TTC549 (cell line): ENCODE data around the gene ST6GALNAC6.

Experiments
- FAIRE-seq: peaks from 2 replicates; lab custom pipeline; 2012; peaks lifted over from hg19 to GRCh38; lab: Jason Lieb, UNC

ST6GALNAC6 gene

DNA sequence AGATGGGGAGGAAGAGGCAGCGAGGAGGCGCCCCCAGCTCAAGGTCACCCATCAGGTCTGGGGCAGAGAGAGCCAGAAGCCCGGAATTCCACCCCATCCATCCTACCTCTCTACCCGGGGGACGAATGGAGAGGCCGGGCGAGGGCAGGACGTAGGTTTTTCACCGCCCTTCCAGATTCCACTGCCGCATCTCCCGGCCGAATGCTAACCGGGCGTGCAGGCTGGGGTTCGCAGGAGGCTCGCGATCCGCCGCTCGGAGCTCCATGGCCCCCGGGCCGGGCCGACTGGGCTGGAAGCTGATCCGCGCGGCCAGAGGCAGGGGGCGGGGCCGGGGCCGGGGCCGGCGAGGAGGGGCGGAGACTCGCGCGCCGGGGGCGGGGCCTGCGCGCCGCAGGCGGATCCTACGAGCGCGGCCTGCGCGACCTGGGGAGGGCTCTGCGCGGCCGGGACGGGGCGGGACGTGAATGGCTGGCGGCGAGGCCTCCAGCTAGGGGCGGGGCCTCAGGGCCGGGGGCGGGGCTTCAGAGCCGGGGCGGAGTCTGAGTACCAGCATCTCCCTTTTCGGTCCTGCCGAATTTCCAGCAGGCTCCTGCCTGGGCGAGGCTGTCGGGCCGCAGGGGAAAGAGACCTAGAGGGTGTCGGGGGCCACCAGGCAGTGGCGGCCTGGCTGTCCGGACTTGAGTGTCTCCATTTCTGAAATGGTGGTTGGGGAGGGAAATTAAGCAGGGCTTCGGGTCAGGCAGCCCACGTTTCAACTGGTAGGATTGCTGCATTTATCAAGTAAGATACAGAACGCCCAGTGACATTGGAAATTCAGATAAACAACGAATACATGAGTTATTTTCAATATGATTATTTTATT is 17.5 kb upstream of the ST6GALNAC6 start, which contains the start of gene ST6GALNAC4:
Gene ST6GALNAC4, minus strand, starts transcription at position 322 of the 862 bp plus-strand sequence. CDS start 622 bp downstream, outside the sequence.
- no peak for FAIRE-seq

DNA sequence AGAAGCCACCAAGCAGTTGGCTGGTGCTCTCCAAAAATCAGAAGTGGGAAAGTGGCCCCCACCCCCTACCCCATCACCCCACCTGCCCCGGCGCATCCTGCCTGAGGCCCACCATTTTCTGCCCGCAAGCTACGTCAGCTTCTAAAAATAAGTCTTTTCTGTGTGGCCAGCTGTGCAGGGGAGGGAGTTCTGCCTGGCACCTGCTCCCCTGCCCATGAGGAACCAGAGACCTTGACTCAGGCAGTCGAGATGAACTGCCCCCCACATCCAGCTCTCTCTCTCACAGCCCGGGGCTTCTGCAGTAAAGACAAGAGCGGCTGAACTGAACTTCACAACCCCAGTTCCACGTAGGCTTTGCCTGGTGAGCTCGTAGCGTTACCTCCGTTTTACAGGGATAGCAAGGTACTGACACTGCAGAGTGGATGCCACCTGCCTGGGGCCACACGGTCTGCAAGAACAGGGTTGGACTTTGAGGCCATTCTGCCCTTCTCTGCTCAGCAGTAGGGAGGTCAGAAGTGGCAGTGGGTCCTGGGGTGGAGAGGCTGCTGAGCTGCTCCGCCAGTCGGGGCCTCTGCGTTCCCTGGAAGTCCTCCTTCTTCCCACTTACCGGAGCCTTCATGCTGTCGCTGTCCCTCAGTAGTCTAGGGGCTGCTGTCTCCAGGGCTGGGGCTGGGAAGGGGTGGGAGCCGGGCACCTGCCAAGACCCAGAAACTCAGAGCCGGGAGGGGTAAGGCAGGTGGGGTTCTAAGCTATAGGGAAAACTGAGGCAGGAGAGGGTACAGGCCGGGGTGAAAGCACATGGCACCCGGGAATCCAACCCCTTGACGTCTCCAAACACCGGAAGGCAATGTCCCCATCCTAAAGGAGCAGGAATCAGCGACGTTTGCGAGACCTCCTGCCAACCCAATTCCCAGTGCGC is 16.7 kb upstream of the ST6GALNAC6 start:
- FAIRE-seq: no peak

DNA sequence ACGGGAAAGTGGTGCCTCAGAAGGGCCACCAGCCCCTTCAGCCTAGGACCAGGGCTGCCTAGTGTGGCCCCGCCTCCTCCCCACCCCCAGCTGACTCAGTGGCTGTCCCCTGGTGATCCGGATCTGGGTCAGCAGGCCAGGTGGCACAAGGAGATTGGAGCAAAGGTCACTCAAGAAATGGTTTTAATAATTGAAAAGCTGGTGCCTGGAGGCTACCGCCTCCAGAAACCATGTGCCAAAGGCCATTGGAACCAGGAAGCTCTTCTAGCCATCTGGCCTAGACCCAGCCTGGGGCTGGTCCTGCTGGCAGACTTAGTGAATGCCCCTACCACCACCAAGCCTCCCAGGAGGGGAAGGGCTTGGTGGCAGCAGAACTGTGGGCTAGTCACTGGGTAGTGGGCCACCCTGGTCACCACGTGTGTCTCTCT is 15.9 kb upstream of the ST6GALNAC6 start:
- no peak for FAIRE-seq

DNA sequence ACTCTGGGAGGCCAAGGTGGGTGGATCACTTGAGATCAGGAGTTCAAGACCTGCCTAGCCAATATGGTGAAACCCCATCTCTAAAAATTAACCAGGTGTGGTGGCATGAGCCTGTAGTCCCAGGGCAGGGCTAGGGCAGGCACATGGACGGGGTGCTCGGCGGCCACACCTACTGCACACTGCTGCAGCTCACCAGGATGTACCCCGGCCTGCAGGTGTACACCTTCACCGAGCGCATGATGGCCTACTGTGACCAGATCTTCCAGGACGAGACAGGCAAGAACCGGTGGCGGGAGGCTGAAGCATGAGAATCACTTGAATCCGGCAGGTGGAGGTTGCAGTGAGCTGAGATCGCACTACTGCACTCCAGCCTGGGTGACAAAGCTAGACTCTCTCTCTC is 14.3 kb upstream of the ST6GALNAC6 start:
- no peak for FAIRE-seq

DNA sequence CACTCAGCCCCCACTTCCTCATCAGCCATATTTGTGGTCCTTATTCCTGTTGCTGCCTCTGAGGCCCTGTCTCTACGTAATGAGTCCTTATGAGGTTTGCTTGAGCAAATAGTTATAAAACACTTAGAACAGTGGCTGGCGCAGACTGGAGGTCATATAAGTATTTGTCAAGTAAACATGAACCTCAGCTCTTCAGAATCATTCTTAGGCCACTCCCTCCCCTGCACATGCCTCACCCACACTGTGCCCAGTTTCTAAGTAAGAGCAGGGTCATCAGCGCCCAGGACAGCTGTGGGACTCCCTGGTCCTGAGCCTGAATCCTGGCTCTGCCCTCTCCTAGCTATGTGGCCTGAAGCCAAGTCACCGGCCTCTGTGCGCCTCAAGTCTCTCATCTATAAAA is 13.5 kb upstream of the ST6GALNAC6 start:
- no peak for FAIRE-seq

DNA sequence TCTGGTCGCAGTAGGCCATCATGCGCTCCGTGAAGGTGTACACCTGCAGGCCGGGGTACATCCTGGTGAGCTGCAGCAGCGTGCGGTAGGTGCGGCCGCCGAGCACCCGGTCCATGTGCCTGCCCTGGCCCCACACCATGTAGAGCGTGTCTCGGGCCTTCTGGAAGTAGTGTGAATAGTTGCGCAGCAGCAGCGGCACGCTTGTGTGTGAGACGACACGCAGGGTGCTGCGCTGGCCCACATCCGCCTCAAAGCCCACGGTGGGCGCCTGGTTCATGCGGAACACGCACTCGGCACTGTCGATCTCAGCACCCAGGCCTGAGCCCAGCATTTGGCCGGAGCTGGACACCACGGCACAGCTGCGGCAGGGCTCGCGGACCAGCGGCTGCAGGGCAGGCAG is 12.9 kb upstream of the ST6GALNAC6 start:
- no peak for FAIRE-seq

DNA sequence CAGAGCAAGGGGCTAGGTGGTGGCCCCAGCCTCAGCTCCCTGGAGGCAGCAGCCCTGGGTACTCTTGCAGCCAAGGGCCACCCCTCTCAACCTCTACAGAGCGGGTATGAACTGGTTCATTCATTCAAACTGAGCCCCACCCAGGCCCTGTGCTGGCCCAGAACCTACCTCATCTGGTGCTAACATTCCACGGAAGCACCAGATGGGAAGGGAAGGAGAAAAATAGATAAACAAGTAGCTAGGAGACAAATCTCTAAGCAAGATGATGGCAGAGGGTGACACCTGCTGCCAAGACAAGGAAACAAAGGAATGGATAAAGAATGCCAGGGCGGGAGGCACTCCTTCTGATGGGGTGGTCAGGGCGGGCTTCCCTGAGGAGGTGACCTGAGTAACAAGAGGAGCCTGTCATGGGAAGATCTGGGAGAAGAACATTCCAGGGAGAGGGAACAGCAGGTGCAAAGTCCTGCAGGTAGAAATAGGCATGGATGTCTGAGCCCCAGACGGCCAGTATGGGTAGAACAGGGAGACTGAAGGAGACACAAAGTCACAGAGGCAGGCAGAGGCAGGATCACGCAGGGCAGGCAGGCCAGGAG is 11.3 kb upstream of the ST6GALNAC6 start:
- no peak for FAIRE-seq

DNA sequence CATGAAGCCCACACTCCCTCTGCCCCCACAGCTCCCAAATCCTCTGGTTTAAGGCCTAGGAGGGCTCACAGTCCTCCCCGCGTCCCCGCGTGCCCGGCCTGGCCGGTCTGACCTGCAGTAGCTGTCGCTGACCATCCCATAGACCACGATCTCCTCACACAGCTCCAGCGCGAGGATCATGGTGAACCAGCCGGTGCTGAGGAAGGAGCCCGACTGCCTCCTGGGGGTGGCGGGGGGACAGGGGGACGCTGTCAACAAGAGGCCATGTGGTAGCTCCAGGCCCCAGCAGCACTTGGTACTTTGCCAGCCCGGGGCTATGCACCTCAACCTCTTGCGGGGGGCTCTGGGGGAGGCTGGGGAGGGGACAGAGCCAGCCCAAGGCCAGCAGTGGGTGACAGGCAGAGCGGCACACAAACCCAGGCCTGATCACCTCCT is 10.5 kb upstream of the ST6GALNAC6 start:
- FAIRE-seq: no peak

DNA sequence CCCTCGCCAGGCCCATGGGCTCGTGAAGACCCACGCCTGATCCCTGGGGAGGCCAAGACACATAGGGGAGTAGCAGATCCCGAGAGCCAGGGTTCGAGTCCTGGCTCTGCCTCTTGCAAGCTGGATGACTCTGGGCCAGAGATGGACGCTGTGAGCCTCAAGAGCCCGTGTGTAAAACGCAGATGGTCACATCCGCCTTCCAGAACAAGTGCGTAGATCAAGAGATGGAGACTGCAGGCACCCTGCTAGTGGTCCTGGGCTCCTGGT is 9.2 kb upstream of the ST6GALNAC6 start:
- no peak for FAIRE-seq

DNA sequence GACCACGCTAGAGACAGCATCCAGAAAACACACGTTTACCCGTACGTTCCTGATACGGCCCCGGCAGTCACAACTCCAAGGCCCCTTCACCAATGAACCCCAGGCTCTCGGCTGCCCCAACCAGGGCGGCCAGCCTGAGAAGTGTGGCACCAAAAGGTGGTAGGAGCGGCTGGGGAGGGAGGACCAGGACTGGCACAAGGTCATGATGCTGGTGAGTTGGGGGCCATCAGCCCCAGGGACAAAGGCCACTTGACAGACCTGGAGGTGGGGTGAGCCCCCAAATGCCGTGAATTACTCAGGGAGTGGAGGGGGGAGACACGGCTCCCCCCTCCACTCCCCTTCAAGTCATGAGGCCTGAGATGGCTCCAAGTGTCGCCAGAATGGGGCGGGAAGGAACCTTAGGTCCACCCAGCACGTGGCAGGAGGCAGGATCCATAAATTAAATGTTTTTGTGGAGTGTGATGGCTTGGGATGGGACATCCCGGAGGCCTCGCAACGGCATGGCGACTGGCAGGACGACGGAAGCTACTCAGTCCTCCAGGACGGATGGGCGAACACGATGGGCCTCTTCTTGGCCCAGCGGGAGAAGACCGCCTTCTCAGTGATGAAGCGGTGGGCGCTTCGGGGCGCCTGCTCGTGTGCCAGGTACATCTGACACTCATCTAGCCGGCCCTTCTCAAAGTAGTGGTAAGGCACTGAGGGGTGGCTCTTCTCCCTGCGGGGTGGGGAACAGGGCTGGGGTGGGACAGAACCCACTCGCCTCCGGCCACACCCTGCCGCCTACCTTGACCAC is 8.7 kb upstream of the ST6GALNAC6 start:
- no peak for FAIRE-seq

DNA sequence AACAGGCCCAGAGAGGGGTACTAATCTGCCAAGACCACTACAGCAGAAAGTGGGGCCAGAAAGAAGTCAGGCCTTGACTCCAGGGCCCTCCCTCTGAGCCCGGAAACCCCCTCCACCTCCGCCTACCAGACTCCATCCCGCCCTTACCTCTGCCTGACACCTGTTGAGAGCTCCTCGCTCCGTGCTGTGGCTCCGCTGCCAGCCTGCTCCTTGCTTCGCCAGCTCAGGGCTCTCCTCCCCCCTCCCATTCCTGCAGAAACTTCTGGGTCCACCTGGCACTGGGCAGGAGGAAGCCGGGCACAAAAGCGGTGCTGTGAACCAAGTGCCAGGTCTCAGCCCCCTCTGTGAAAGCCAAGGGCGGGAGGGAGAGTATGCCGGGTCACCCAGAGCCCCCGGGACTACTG is 6.4 kb upstream of the ST6GALNAC6 start:
- FAIRE-seq: no peak

DNA sequence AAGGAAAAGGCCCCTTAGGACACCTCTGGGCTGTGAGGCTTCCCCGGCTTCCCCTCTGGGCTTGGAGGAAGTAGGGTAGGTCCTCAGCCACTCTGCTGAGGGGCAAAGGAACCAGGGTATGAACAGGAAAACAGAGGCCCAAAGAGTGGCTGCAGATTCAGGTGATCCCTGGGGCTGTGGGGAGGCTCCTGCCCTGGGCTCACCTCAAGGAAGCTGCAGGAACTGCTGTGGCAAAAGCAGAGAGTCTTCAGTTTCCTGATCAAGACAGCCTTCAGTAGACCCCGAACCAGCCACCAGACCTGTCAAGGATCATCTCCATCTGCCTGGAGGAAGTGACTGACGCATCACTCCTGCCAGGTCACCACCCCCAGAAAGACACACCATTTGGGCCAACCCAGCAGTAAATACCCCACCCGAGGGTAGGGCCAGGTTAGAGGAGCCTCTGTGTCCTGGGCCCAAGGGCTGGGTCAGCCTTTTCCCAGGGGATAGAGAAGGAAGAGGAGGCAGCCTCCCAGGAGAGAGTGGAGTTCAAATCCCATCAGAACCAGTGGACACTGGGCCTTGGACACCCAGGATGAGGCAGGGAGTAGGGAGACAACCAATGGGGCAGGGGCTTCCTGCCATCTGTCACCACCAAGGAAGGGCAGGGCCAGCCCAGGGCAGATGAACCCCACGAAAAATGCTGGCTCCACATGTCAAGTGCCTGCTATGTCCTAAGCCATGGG is 5.8 kb upstream of the ST6GALNAC6 start:
- FAIRE-seq: no peak

DNA sequence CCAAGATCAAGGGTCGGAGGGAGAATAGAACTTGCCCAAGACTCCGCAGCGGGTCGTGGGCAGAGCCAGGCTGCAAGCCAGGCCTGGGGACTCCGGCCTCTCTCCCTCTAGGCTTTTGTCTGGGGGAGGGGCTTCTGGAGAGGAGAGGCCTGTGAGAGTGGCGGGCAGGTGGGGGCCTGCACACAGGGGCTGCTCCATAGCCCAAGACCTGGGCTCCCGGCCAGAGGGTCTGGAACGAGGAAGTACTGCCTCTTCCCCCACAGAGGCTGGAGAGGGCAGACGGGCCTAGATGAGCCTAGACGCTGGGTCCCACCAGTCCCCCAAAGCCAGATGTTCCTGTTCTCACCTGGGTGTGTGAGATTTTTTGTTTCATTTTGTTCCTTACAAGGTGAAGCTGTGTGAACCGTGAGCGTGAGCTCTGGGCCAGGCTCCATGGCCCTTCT is 5.2 kb upstream of the ST6GALNAC6 start:
- FAIRE-seq: no peak

DNA sequence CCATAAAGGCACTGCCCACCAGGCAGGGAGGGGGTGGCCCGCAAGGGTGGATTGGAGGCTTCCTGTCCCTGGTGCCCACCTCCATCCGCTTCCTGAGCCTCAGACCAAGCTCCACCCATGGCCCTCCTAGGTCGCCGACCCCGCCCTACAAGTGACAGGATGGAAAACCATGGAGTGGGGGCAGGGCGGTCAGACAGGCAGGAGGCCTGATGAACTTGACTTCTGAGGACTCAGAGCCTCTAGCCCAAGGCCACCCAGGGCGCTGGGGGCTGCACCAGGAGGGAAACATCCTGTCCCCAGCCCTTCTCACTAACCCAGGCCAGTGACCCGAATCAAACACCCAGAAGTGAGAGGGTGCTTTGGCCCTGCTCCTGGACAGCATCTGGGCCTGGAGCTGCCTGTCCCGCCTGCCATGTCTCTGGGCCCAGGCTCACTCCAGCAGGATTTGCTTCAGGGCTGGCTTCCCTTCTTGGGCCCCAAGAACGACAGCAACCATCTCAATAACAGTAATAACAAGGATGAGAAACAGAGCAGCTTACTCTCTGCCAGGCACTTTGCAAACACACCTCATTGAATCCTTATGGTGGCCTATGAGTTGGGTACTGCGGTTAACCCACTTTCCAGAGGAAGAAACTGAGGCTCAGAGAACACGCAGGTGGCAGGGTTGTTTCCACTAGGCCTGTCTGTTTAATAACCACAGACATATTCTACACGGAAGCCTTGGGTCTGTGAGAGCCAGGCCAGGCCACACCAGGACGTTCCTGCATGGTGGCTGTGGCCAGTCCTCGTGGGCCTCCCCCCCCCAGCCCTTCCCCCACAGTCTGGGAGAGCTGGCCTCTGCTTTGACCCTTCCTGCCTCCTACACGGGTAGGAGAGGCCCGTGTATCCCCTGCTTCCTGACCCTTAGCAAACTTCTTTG is 4.4 kb upstream of the ST6GALNAC6 start:
- FAIRE-seq: no peak

DNA sequence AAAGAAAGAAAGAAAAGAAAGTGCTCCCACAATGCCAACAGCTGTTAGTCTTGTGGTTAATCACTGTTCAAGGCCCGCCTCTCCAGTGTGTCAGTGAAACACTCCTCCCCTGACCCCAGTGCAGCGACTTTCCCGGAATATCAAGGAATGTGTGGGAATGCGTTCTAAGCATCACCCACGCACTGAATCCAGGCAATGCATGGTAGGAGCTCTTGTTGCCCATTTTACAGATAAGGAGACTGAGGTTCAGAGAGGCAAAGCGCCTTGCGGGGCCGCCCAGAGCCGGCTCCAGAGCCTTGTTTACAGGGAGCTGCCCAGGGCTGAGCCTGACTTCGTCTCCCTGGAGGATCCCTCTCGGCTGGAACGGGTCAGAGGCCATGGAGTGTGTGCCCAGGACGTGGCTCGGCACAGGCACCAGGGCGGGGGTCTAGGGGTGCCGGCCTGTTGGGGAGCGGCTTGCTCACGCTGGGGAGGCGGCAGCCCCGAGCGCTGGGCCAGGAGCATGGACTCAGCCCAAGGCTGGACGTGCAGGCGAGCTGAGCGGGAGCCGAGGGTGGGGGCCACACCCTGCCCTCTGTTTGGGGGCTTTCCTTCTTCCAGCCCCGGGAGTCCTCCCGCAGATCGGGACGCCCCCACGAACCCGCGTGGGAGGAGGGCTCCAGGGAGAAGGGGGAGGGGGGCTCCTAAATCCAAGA is 823 bp downstream of the ST6GALNAC6 start:
- no peak for FAIRE-seq

DNA sequence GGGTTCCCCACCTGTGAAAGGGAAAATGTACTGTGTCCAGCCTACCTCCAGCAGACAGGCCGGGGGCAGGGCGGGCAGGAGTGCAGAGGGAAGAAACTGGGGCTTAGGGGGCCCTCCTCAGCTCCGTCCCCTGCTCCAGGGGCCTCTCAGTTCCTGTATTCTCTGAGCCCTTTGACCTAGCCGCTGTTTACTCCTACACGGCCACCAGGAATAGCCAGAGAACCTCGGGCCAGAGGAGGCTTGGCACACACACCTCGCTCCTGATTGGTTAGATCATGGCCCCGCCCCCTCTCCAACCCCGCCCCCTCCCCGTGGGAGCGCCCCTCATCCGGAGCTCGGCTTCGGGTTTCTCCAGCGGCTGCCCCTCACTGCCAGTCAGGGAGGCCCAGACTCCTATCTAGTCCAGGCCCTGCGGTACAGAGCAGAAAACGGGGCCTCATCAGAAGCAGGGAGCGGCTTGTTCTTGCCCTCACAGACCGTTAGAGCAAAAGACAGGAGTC is 2.2 kb downstream of the ST6GALNAC6 start:
- no peak for FAIRE-seq

DNA sequence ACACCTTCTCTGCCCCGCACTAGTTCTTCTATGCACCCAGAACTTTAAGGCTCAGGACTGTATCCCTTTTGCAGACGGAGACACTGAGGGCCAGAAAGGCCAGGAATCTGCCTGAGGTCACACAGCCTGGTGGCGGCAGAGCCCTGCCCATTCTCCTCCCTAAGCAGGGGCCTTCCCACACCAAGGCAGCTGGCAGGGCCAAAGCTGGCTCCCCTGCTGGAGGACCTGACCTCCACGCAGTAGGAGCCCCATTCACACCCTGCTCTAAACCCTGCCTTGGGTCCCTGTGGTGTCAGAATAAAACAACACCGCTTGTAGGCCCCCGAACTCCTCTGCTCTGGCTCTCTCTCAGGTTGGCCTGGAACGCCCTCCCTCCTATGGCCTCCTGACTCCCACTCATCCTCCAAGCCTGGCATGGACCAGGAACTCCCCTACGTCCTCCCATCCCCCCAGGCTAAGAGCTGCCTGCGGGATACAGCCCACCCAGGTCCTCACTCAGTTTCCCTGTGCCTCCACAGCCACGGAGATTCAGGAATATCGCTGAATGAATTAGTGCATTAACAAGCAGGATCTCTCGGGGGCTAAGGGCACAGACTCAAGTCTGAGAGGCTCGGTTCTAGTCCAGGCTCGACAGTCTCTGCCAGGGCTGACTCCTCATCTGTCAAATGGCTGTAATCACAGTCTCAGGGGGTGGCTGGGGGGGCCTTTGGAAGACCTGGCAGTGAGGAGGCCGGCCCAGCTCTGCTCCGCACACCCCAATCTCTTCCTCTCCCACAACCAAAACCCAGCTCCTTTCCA is 2.8 kb downstream of the ST6GALNAC6 start:
- FAIRE-seq: no peak

DNA sequence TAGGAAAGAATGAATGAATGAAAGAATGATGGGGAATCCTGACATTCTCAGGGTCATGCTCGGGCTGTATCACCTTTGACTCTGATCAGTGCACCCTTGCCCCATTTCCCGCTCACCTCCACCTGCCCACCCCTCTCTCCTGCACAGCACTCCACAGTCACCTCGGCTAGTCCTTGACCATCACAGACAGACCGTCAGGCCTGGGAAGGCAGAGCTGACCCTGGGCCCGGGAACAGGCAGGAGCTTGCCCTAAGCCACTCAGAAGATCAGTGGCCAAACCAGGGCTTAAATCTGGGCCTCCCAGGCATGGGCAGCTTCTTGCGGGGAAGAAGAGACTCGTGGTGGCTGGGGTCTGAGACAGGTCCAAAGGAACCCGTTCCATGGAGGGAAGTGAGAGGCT is 3.6 kb downstream of the ST6GALNAC6 start:
- no peak for FAIRE-seq

DNA sequence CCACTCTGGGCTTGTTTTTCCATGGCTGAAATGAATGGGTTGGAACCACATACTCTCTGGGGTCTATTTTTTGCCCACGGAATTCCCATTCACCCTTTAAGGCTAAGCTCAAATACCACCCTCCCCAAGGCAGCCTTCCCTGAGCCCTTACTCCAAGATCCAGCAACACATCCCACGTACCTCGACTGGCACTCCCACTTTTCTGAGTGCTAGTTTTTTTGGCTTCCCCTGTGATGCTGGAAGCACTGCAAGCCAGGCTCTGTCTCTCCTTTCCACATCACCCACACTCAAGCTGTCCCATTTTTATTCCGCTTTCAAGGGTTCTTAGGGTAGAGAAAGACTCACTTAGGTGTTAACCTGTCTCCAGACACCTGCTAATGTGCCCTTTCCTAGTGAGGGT is 6.0 kb downstream of the ST6GALNAC6 start:
- no peak for FAIRE-seq
